Hepatocyte (in vitro differentiated cells): Measurements from ENCODE around the gene AMER2.

Source experiments
- EZH2phosphoT487 ChIP-seq: fragments of 200-600 bp; sonication (generic); IDR thresholded peaks from one replicate; pipeline ENCODE4 v1.6.1; 2018; ENCODE audit warnings: antibody characterized with exemption, mild to moderate bottlenecking, low read depth, moderate library complexity; ENCODE audit not compliant: unreplicated experiment, severe bottlenecking
- TF ChIP-seq, protein P1 (sequence below): fragments of 200-600 bp; sonication (generic); IDR thresholded peaks from 2 replicates; pipeline ENCODE4 v1.5.1; 2016; ENCODE audit warnings: antibody characterized with exemption, mild to moderate bottlenecking; ENCODE audit not compliant: poor library complexity

DNA sequence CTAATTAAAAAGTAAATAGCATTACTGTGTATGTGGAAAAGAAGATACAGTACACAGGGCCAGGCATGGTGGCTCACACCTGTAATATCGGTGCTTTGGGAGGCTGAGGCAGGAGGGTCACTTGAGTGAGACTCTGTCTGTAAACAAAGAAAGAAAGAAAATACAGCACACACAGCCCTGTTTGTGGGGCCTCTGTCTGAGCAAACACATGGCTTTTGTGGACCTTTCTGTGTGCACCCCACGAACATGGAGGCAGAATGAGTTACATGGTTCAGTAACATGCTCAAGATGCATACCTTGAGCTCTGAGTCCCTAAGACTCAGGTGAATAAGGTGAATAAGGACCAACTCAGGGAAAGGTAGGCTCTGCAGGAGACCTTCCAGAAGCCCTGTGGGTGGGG is 20.0 kb upstream of the AMER2 start:
- TF ChIP-seq, protein P1, sequence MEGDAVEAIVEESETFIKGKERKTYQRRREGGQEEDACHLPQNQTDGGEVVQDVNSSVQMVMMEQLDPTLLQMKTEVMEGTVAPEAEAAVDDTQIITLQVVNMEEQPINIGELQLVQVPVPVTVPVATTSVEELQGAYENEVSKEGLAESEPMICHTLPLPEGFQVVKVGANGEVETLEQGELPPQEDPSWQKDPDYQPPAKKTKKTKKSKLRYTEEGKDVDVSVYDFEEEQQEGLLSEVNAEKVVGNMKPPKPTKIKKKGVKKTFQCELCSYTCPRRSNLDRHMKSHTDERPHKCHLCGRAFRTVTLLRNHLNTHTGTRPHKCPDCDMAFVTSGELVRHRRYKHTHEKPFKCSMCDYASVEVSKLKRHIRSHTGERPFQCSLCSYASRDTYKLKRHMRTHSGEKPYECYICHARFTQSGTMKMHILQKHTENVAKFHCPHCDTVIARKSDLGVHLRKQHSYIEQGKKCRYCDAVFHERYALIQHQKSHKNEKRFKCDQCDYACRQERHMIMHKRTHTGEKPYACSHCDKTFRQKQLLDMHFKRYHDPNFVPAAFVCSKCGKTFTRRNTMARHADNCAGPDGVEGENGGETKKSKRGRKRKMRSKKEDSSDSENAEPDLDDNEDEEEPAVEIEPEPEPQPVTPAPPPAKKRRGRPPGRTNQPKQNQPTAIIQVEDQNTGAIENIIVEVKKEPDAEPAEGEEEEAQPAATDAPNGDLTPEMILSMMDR, result no peak
- TF ChIP-seq EZH2phosphoT487, result no peak
